OCI-LY3 (cell line): ENCODE results near the gene PDCD6IP.

Experiments
- H2AFZ ChIP-seq: fragments of 200-600, 300-600 bp; shearing (Covaris generic); 2 replicates; pipeline ENCODE4 v1.6.0; 2014; ENCODE audit warnings: antibody characterized with exemption, low read depth, low read length
- H3K27ac ChIP-seq: fragments of 200-600, 300-600 bp; sonication (generic); 2 replicates; pipeline ENCODE4 v1.5.1; 2014; ENCODE audit warnings: mild to moderate bottlenecking, low read length, moderate library complexity, mixed read lengths
- H3K27me3 ChIP-seq: fragments of 200-600, 300-600 bp; sonication (generic); 2 replicates; pipeline ENCODE4 v1.6.1; 2014; ENCODE audit warnings: low read depth, low read length, mixed read lengths
- H3K36me3 ChIP-seq: fragments of 200-600, 300-600 bp; sonication (generic); replicated peaks from 2 replicates; pipeline ENCODE3; 2014; ENCODE audit warnings: low read depth, low read length, mixed read lengths
- H3K4me1 ChIP-seq: fragments of 300-600, 200-600 bp; sonication (generic); 2 replicates; pipeline ENCODE4 v1.6.1; 2014; ENCODE audit warnings: low read length, mixed read lengths
- H3K4me2 ChIP-seq: fragments of 200-600, 300-600 bp; sonication (generic); 2 replicates; pipeline ENCODE4 v1.6.1; 2014; ENCODE audit warnings: low read length, mixed read lengths
- H3K4me3 ChIP-seq: fragments of 300-600, 200-600 bp; sonication (generic); 2 replicates; pipeline ENCODE4 v1.5.1; 2014; ENCODE audit warnings: antibody characterized with exemption, mild to moderate bottlenecking, low read length, moderate library complexity
- H3K79me2 ChIP-seq: fragments of 300-600, 200-600 bp; shearing (Covaris generic); 2 replicates; pipeline ENCODE4 v1.6.1; 2014; ENCODE audit warnings: mild to moderate bottlenecking, low read length, mixed read lengths
- H3K9ac ChIP-seq: fragments of 300-600, 200-600 bp; shearing (Covaris generic); 2 replicates; pipeline ENCODE4 v1.6.0; 2014; ENCODE audit warnings: mild to moderate bottlenecking, low read length, moderate library complexity
- H3K9me3 ChIP-seq: fragments of 200-600, 300-600 bp; shearing (Covaris generic); 2 replicates; pipeline ENCODE4 v1.6.1; 2014; ENCODE audit warnings: low read length, mixed read lengths; ENCODE audit not compliant: insufficient read depth
- H4K20me1 ChIP-seq: fragments of 200-600, 300-600 bp; sonication (generic); 2 replicates; pipeline ENCODE4 v1.6.1; 2016; ENCODE audit warnings: low read length, mixed read lengths; ENCODE audit not compliant: insufficient read depth
- CTCF ChIP-seq: fragments of 200-600, 300-600 bp; sonication (generic); IDR thresholded peaks from 2 replicates; pipeline ENCODE4 v1.5.1; 2014; ENCODE audit warnings: antibody characterized with exemption, low read length, low read depth
- EZH2phosphoT487 ChIP-seq: fragments of 200-600 bp; shearing (Covaris generic); IDR thresholded peaks from 2 replicates; pipeline ENCODE4 v1.6.1; 2018; ENCODE audit warnings: antibody characterized with exemption, mixed run types, low read depth

The PDCD6IP gene

GRCh38 chr3:33900440-33900808 lies 102.0 kb downstream of the PDCD6IP start:
- H3K27ac ChIP-seq, result no peak overlapping the region
- H2AFZ ChIP-seq, result no peak overlapping the region
- no peaks in the 10 kb centered on the region for H3K79me2 ChIP-seq
- no peak overlapping the region for H3K4me2 ChIP-seq
- no peaks in the 10 kb centered on the region for H3K27me3 ChIP-seq
- H3K9ac ChIP-seq, result no peak overlapping the region
- no peaks in the 10 kb centered on the region for H3K9me3 ChIP-seq
- no peak overlapping the region for H3K4me3 ChIP-seq
- H4K20me1 ChIP-seq, result no peaks in the 10 kb centered on the region
- H3K36me3 ChIP-seq, result no peaks in the 10 kb centered on the region
- TF ChIP-seq EZH2phosphoT487 (no peak), CTCF (no peak)
- H3K4me1 ChIP-seq, result no peaks in the 10 kb centered on the region

GRCh38 chr3:33900809-33901505 lies 102.5 kb downstream of the PDCD6IP start:
- Histone ChIP-seq H3K9ac (no peak overlapping the region), H3K79me2 (no peaks in the 10 kb centered on the region), H4K20me1 (no peaks in the 10 kb centered on the region), H3K4me2 (no peak overlapping the region), H3K27me3 (no peaks in the 10 kb centered on the region), H3K27ac (no peak overlapping the region), H3K4me1 (no peaks in the 10 kb centered on the region), H3K4me3 (no peak overlapping the region), H3K36me3 (no peaks in the 10 kb centered on the region), H3K9me3 (no peaks in the 10 kb centered on the region), H2AFZ (no peak overlapping the region; the same call in 1 of the 2 replicates)
- no peak for TF ChIP-seq CTCF
- no peak for TF ChIP-seq EZH2phosphoT487

- Histone ChIP-seq H3K9ac (no peak overlapping the region), H3K79me2 (no peaks in the 10 kb centered on the region), H3K36me3 (no peaks in the 10 kb centered on the region), H2AFZ (no peak overlapping the region), H3K27me3 (no peaks in the 10 kb centered on the region), H3K4me2 (no peak overlapping the region), H3K4me3 (no peak overlapping the region), H3K9me3 (no peaks in the 10 kb centered on the region), H4K20me1 (no peaks in the 10 kb centered on the region), H3K4me1 (no peaks in the 10 kb centered on the region), H3K27ac (no peak overlapping the region)
- no peak for TF ChIP-seq EZH2phosphoT487
- no peak for TF ChIP-seq CTCF
Measured at GRCh38 chr3:33901862-33902563, 103.6 kb downstream of the PDCD6IP start.

- H2AFZ ChIP-seq, result no peak overlapping the region
- no peak for TF ChIP-seq CTCF
- TF ChIP-seq EZH2phosphoT487, result no peak
- H3K9ac ChIP-seq, result no peak overlapping the region
- H3K79me2 ChIP-seq, result no peaks in the 10 kb centered on the region
- H3K36me3 ChIP-seq, result no peaks in the 10 kb centered on the region
- no peaks in the 10 kb centered on the region for H3K9me3 ChIP-seq
- no peak overlapping the region for H3K4me3 ChIP-seq
- H4K20me1 ChIP-seq, result no peaks in the 10 kb centered on the region
- H3K27me3 ChIP-seq, result no peaks in the 10 kb centered on the region
- no peak overlapping the region for H3K4me2 ChIP-seq
- H3K4me1 ChIP-seq, result no peaks in the 10 kb centered on the region
- no peak overlapping the region for H3K27ac ChIP-seq
Measured at GRCh38 chr3:33904730-33905129, 106.3 kb downstream of the PDCD6IP start.
